ENCODE data around the gene TRDN.

DNA sequence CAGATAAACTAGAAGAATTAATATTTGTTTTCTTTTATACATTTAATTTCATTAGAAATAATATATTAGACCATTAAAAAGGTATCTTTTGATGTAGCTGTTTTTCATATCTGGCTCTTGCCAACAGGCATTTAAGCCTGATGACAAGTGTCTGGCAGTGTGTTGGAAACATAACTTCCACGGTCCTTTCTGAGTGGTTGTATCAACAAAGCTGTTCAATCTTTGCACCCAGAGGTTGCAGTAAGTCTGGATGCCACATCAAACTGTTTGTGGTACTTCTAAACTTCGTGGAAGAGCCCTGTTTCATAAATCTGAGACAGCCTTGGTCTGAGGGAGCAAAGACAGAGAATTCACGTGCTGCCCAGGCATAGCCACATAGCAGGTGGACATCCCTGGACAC lies 197.4 kb downstream of the TRDN start:
- no peak for TF ChIP-seq YY1 (IDR thresholded peaks at IDR 0.05; ENCODE audit: insufficient read depth, insufficient read length)
- no peak for TF ChIP-seq ZNF274 (IDR thresholded peaks at IDR 0.05; ENCODE audit: low read depth, low read length)

Measured in NT2/D1 (cell line).